DND-41 (cell line): Measurements from ENCODE around the gene SLC16A1.

Source experiments
- ATAC-seq: fragments of 200-7000 bp; cut with Tn5 transposase; 3 replicates; pipeline ENCODE4 v1.9.1; 2021; ENCODE audit warnings: low read depth; ENCODE audit not compliant: insufficient read depth
- DNase-seq: peaks from one replicate; pipeline ENCODE4 v3.0.0-alpha.2; 2020
- H2AFZ ChIP-seq: 2 replicates; pipeline ENCODE4 v1.6.0; 2012; ENCODE audit warnings: low read depth, low read length
- H3K27ac ChIP-seq: 2 replicates; pipeline ENCODE4 v1.5.1; 2012; ENCODE audit warnings: low read length, inconsistent platforms
- H3K27me3 ChIP-seq: fragments of 200-600 bp; sonication (generic); 2 replicates; pipeline ENCODE4 v1.6.0; 2012; ENCODE audit warnings: low read length, mild to moderate bottlenecking, inconsistent platforms; ENCODE audit not compliant: insufficient read depth, poor library complexity
- H3K36me3 ChIP-seq: 2 replicates; pipeline ENCODE4 v1.5.1; 2012; ENCODE audit warnings: low read length, inconsistent platforms; ENCODE audit not compliant: insufficient read depth
- H3K4me1 ChIP-seq: 2 replicates; pipeline ENCODE4 v1.5.1; 2012; ENCODE audit warnings: mild to moderate bottlenecking, low read length; ENCODE audit not compliant: insufficient read depth
- H3K4me2 ChIP-seq: 2 replicates; pipeline ENCODE4 v1.6.0; 2012; ENCODE audit warnings: mild to moderate bottlenecking, moderate library complexity, low read length, inconsistent platforms; ENCODE audit not compliant: insufficient read depth
- H3K4me3 ChIP-seq, 2 experiments: fragments of 200-600 bp in 1 of 2; shearing (Covaris generic) in 1 of 2; 2 replicates each; pipeline ENCODE4 v1.5.1; 2012 to 2016; ENCODE audit warnings: inconsistent platforms in 2 of 2, low read length in 2 of 2, mild to moderate bottlenecking in 2 of 2, low read depth in 1 of 2, moderate library complexity in 1 of 2
- H3K79me2 ChIP-seq: 2 replicates; pipeline ENCODE4 v1.6.0; 2012; ENCODE audit warnings: low read length, inconsistent platforms; ENCODE audit not compliant: insufficient read depth
- H3K9ac ChIP-seq: 2 replicates; pipeline ENCODE4 v1.6.0; 2012; ENCODE audit warnings: low read depth, mild to moderate bottlenecking, inconsistent platforms, low read length, moderate library complexity
- H3K9me3 ChIP-seq: 2 replicates; pipeline ENCODE4 v1.5.1; 2012; ENCODE audit warnings: low read length, moderate library complexity, mild to moderate bottlenecking, inconsistent platforms; ENCODE audit not compliant: insufficient read depth, severe bottlenecking
- H4K20me1 ChIP-seq: 2 replicates; pipeline ENCODE4 v1.6.0; 2012; ENCODE audit warnings: low read length; ENCODE audit not compliant: insufficient read depth
- EZH2 ChIP-seq: IDR thresholded peaks from 3 replicates; pipeline ENCODE4 v1.6.1; 2012; ENCODE audit warnings: borderline replicate concordance, low read depth, mild to moderate bottlenecking, moderate library complexity, low read length, inconsistent platforms; ENCODE audit not compliant: severe bottlenecking
- TF ChIP-seq, protein P1 (sequence below): IDR thresholded peaks from 2 replicates; pipeline ENCODE4 v1.5.1; 2012; ENCODE audit warnings: borderline replicate concordance, low read length, moderate library complexity, mild to moderate bottlenecking; ENCODE audit not compliant: poor library complexity, severe bottlenecking; ENCODE audit errors: extremely low read depth

Gene SLC16A1

DNA sequence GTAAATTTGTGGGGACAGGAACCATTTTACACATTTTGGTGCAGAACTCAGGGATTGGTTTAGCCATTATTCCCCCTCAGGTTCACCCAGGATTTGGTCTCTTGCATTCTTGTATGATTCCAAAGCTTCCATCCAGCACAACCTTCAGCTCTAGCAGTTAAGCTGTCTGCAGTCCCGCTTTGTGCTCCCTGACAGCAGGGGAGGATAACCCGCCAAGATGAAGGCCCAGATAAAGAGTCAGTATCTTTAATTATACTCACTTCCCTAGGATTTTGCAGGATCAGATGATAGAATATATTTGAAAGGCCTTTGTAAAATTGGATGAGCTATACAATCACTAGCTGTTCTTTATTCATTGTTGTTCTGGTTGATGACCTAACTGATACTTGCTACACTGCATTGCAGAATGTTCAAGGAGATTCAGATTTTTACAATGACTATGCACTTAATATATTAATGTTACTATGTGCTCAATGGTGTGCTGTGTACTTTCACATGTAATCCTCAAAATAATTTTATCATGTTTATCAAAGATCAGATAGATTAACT, 49.8 kb downstream of the SLC16A1 start:
- Histone ChIP-seq H3K4me3 (no peak overlapping the region), H3K4me2 (no peak overlapping the region), H4K20me1 (no peaks in the 10 kb centered on the region), H3K36me3 (peaks cover 12% of the 10 kb centered on the region; the same call in 1 of the 2 replicates), H3K4me1 (no peaks in the 10 kb centered on the region), H3K9ac (no peak overlapping the region), H3K9me3 (no peaks in the 10 kb centered on the region), H3K27ac (no peak overlapping the region), H3K27me3 (no peaks in the 10 kb centered on the region), H2AFZ (no peak overlapping the region), H3K79me2 (no peaks in the 10 kb centered on the region)
- no peak for ATAC-seq
- TF ChIP-seq EZH2 = no peak
- TF ChIP-seq, protein P1, sequence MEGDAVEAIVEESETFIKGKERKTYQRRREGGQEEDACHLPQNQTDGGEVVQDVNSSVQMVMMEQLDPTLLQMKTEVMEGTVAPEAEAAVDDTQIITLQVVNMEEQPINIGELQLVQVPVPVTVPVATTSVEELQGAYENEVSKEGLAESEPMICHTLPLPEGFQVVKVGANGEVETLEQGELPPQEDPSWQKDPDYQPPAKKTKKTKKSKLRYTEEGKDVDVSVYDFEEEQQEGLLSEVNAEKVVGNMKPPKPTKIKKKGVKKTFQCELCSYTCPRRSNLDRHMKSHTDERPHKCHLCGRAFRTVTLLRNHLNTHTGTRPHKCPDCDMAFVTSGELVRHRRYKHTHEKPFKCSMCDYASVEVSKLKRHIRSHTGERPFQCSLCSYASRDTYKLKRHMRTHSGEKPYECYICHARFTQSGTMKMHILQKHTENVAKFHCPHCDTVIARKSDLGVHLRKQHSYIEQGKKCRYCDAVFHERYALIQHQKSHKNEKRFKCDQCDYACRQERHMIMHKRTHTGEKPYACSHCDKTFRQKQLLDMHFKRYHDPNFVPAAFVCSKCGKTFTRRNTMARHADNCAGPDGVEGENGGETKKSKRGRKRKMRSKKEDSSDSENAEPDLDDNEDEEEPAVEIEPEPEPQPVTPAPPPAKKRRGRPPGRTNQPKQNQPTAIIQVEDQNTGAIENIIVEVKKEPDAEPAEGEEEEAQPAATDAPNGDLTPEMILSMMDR = no peak
- DNase-seq = no peak

DNA sequence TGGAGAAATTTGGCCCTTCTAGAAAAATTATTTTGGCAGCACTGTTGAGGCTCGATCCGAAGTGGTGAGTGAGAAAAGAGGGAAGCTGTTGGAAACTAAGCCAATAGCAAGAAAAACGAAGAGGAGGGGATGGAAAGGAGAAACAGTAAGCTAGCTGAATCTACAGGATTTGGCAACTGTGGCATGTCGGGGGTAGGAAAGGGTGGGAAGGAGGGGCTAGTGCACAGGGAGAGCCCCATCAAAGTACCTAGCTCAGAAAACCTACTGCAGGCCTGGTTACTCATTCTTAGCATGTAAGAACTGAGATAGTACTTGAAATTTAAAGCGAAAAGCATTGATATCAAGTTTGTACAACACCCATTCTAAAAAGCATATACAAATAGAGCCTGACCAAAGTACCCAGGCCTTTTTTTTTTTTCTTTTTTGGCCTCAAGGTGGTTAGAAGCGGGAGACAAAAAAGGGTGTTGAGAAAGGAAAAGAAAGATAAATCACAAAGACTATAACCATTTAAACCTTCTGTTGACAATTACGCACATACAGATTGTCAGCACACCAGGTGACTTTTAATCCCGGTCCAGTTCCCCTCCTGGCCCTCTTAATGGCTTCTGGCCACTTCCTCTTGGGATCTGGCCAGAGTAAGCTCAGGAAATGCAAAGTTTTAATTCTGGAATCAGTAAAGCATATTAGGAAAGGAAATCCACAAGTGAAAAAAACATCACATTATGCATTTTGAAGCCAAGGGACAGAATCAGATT, 50.4 kb downstream of the SLC16A1 start:
- peaks cover 6% of the 10 kb centered on the region; the same call in 1 of the 2 replicates for H3K36me3 ChIP-seq

DNA sequence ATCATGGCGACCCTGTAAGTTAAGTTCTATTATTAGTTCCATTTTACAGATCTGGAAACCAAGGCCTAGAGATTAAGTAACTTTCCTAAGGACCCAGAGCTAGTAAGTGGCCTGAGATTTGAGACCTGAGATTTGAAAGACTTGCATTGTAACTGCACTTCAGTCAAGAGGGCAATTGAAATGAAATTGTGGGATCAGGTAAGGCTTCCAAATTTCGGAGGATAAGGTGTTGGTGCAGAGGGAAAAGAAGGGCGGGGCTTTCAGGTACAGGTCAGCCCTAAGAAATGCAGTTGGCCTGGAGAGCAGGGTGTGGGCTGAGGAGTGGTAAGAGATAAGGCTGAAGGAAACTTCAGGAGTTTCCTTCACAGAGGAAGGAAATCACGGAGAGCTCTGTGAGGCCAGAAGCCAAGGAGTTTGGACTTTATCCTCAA, 51.1 kb downstream of the SLC16A1 start:
- Histone ChIP-seq H4K20me1 (no peaks in the 10 kb centered on the region), H3K9me3 (no peaks in the 10 kb centered on the region), H3K4me2 (no peak overlapping the region), H3K79me2 (no peaks in the 10 kb centered on the region), H3K36me3 (peaks cover 5% of the 10 kb centered on the region; the same call in 1 of the 2 replicates), H3K9ac (no peak overlapping the region), H3K27me3 (no peaks in the 10 kb centered on the region), H3K4me3 (no peak overlapping the region), H3K27ac (no peak overlapping the region), H3K4me1 (no peaks in the 10 kb centered on the region), H2AFZ (no peak overlapping the region)
- DNase-seq (no peak), ATAC-seq (no peak)
- no peak for TF ChIP-seq EZH2
- TF ChIP-seq, protein P1 = no peak

More for the DNA sequence above, 50.4 kb downstream of the SLC16A1 start:
- H3K9me3 ChIP-seq = no peaks in the 10 kb centered on the region
- H3K4me3 ChIP-seq = no peak overlapping the region
- DNase-seq (no peak), ATAC-seq (no peak)
- no peak overlapping the region for H2AFZ ChIP-seq
- H3K27me3 ChIP-seq = no peaks in the 10 kb centered on the region
- no peaks in the 10 kb centered on the region for H4K20me1 ChIP-seq
- H3K79me2 ChIP-seq = no peaks in the 10 kb centered on the region
- no peaks in the 10 kb centered on the region for H3K4me1 ChIP-seq
- TF ChIP-seq EZH2 = no peak
- TF ChIP-seq, protein P1 = no peak
- H3K9ac ChIP-seq = no peak overlapping the region
- no peak overlapping the region for H3K4me2 ChIP-seq
- H3K27ac ChIP-seq = no peak overlapping the region
